Calu3 (cell line): ENCODE measurements around the gene KRT6B. TPM values are rescaled to one million over a fixed set of nuclear protein-coding genes. Genes with fewer than 3 reads are reported as not detected.

Experiments used
- BruUV-seq: library from RNA; stranded (reverse); fragments of 400-500 nt; replicated peaks from 2 replicates; lab custom pipeline; 2021; lab: Mats Ljungman, UMichigan
- CTCF ChIA-PET: fragments of 300-600 bp; sonication (Branson Sonifier 250); formaldehyde crosslinking; loops from one replicate; lab custom pipeline; 2022; ENCODE audit warnings: antibody characterized with exemption; lab: Charles Lee
- DNase-seq: peaks from one replicate; pipeline ENCODE4 v3.0.0; 2022
- H3K27ac Mint-ChIP-seq: one replicate; pipeline ENCODE4 v1.8.0; 2022; ENCODE audit warnings: mixed read lengths; ENCODE audit not compliant: unreplicated experiment
- H3K27me3 Mint-ChIP-seq: one replicate; pipeline ENCODE4 v1.8.0; 2022; ENCODE audit warnings: mixed read lengths; ENCODE audit not compliant: unreplicated experiment
- H3K36me3 Mint-ChIP-seq: one replicate; pipeline ENCODE4 v1.8.0; 2022; ENCODE audit warnings: mild to moderate bottlenecking, moderate library complexity, mixed read lengths; ENCODE audit not compliant: insufficient read depth, unreplicated experiment
- H3K4me1 Mint-ChIP-seq: one replicate; pipeline ENCODE4 v1.8.0; 2022; ENCODE audit warnings: mild to moderate bottlenecking, low read depth, mixed read lengths; ENCODE audit not compliant: unreplicated experiment
- H3K4me3 Mint-ChIP-seq: one replicate; pipeline ENCODE4 v1.8.0; 2022; ENCODE audit warnings: mild to moderate bottlenecking, low read depth, moderate library complexity, mixed read lengths; ENCODE audit not compliant: unreplicated experiment
- H3K9me3 Mint-ChIP-seq: one replicate; pipeline ENCODE4 v1.8.0; 2022; ENCODE audit warnings: low read depth, mixed read lengths; ENCODE audit not compliant: unreplicated experiment
- CTCF ChIP-seq: fragments of 200-600 bp; IDR thresholded peaks from one replicate; pipeline ENCODE4 v1.8.0; 2022; ENCODE audit warnings: antibody characterized with exemption; ENCODE audit not compliant: unreplicated experiment
- intact Hi-C: fragments of 100-400 bp; cut with micrococcal nuclease; formaldehyde crosslinking; loops from one replicate; pipeline ENCODE4 v1.10.0; 2022; ENCODE audit not compliant: unreplicated experiment
- total RNA-seq: library from RNA; stranded (reverse); gene quantifications from 2 replicates; pipeline ENCODE4 v1.2.3, GENCODE V29; 2022

KRT6B gene
- total RNA-seq, 1 experiment from 2014 or later = 5.6 TPM

- no peak for DNase-seq
- Mint-ChIP-seq H3K9me3 (no peaks in the 10 kb centered on the region), H3K4me3 (no peak overlapping the region), H3K4me1 (peaks cover 8% of the 10 kb centered on the region), H3K27ac (no peak overlapping the region), H3K36me3 (no peaks in the 10 kb centered on the region), H3K27me3 (peaks cover 46% of the 10 kb centered on the region)
- CTCF ChIA-PET = no interaction called here
- TF ChIP-seq CTCF = no peak
- BruUV-seq = no TSS peak
- intact Hi-C loops = no loop called here
Observed at GRCh38 chr12:52403561-52403960, 48.4 kb downstream of the KRT6B start.

- CTCF ChIA-PET = no interaction called here
- DNase-seq = no peak
- BruUV-seq = no TSS peak
- H3K4me1 Mint-ChIP-seq = peaks cover 8% of the 10 kb centered on the region
- TF ChIP-seq CTCF = no peak
- H3K27ac Mint-ChIP-seq = no peak overlapping the region
- H3K4me3 Mint-ChIP-seq = no peak overlapping the region
- H3K9me3 Mint-ChIP-seq = no peaks in the 10 kb centered on the region
- peaks cover 41% of the 10 kb centered on the region for H3K27me3 Mint-ChIP-seq
- H3K36me3 Mint-ChIP-seq = no peaks in the 10 kb centered on the region
- intact Hi-C loops = no loop called here
Observed at GRCh38 chr12:52402873-52403540, 48.9 kb downstream of the KRT6B start.

- TF ChIP-seq CTCF = no peak
- Mint-ChIP-seq H3K9me3 (no peaks in the 10 kb centered on the region), H3K4me1 (peaks cover 8% of the 10 kb centered on the region), H3K36me3 (no peaks in the 10 kb centered on the region), H3K4me3 (no peak overlapping the region), H3K27ac (no peak overlapping the region), H3K27me3 (peaks cover 37% of the 10 kb centered on the region)
- no peak for DNase-seq
- CTCF ChIA-PET = no interaction called here
- intact Hi-C loops = no loop called here
- no TSS peak for BruUV-seq
Observed at GRCh38 chr12:52402377-52402776, 49.6 kb downstream of the KRT6B start.

GRCh38 chr12:52401926-52402325, 50.0 kb downstream of the KRT6B start:
- CTCF ChIA-PET = no interaction called here

More at GRCh38 chr12:52401926-52402325, 50.0 kb downstream of the KRT6B start:
- peaks cover 8% of the 10 kb centered on the region for H3K4me1 Mint-ChIP-seq
- DNase-seq = no peak
- H3K36me3 Mint-ChIP-seq = no peaks in the 10 kb centered on the region
- no TSS peak for BruUV-seq
- no peak overlapping the region for H3K4me3 Mint-ChIP-seq
- no peak for TF ChIP-seq CTCF
- no peaks in the 10 kb centered on the region for H3K9me3 Mint-ChIP-seq
- H3K27me3 Mint-ChIP-seq = peaks cover 41% of the 10 kb centered on the region
- intact Hi-C loops = no loop called here
- no peak overlapping the region for H3K27ac Mint-ChIP-seq
